ENCODE results near the gene DTX3. TPM values are rescaled to one million over a fixed set of nuclear protein-coding genes. Genes with fewer than 3 reads are reported as not detected.

The DTX3 gene
- total and polyA plus RNA-seq, 4 donors = 1.1 to 3.2 (median 1.4) TPM

DNA sequence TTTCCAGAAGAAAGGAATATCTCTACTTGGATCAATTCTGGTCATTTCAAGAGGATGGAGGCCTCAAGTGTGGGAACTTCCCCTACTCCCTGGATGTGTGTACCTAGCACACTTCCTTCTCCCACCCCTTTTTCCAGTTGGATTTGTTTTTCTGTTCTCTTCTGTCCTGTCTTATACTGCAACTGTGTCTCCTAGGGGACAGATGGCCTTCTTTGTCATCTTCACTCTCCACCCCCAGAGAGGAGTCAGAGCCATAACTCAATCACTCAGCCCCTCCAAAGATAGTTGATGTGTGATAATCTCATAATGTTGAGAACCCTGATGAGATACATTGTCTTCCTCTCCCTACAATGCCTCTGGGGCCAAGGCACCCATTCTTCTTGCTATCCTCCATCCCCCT is 2.1 kb upstream of the DTX3 start (continued):
- TF ChIP-seq, protein P1, sequence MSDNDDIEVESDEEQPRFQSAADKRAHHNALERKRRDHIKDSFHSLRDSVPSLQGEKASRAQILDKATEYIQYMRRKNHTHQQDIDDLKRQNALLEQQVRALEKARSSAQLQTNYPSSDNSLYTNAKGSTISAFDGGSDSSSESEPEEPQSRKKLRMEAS (IDR thresholded peaks at IDR 0.05) = no peak

DNA sequence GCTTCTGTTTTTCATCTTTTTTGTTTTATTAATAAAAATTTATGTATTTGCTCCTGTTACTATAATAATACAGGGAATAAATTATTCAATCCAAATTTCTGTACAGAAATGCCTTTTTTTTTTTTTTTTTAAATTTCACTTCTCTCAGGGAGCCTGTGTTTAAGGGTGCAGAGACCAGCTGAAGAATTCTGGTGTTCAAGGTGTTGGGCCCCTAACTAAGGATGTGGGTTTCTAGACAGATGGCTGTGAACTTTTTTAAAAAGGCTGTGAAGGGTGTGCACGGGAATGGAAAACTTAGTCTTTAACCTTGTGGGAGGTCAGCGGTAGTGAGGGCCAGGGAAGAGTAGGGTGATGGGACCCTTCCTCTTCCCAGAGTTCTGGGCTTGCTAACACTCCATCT is 1.3 kb upstream of the DTX3 start:
- H3K9me3 ChIP-seq (ENCODE audit: control insufficient read depth in 4 of 4, low read length in 3 of 4) = no peaks in the 10 kb centered on the region
- no peak overlapping the region for H3K4me3 ChIP-seq (ENCODE audit: low read depth in 1 of 3, low read length in 3 of 3)
- TF ChIP-seq YY1 (IDR thresholded peaks at IDR 0.05) = no peak
- TF ChIP-seq JUND (IDR thresholded peaks at IDR 0.05) = no peak
- TF ChIP-seq GABPA (IDR thresholded peaks at IDR 0.05 in 1 of 2, conservative IDR thresholded peaks at IDR 0.05 in 1 of 2) = no peak
- TF ChIP-seq SP1 (IDR thresholded peaks at IDR 0.05) = no peak
- no peak for TF ChIP-seq TAF1 (conservative IDR thresholded peaks at IDR 0.05)
- no peak for TF ChIP-seq FOXA1 (IDR thresholded peaks at IDR 0.05)
- TF ChIP-seq, protein P2, sequence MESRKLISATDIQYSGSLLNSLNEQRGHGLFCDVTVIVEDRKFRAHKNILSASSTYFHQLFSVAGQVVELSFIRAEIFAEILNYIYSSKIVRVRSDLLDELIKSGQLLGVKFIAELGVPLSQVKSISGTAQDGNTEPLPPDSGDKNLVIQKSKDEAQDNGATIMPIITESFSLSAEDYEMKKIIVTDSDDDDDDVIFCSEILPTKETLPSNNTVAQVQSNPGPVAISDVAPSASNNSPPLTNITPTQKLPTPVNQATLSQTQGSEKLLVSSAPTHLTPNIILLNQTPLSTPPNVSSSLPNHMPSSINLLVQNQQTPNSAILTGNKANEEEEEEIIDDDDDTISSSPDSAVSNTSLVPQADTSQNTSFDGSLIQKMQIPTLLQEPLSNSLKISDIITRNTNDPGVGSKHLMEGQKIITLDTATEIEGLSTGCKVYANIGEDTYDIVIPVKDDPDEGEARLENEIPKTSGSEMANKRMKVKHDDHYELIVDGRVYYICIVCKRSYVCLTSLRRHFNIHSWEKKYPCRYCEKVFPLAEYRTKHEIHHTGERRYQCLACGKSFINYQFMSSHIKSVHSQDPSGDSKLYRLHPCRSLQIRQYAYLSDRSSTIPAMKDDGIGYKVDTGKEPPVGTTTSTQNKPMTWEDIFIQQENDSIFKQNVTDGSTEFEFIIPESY (IDR thresholded peaks at IDR 0.05) = no peak
- TF ChIP-seq, protein P3, sequence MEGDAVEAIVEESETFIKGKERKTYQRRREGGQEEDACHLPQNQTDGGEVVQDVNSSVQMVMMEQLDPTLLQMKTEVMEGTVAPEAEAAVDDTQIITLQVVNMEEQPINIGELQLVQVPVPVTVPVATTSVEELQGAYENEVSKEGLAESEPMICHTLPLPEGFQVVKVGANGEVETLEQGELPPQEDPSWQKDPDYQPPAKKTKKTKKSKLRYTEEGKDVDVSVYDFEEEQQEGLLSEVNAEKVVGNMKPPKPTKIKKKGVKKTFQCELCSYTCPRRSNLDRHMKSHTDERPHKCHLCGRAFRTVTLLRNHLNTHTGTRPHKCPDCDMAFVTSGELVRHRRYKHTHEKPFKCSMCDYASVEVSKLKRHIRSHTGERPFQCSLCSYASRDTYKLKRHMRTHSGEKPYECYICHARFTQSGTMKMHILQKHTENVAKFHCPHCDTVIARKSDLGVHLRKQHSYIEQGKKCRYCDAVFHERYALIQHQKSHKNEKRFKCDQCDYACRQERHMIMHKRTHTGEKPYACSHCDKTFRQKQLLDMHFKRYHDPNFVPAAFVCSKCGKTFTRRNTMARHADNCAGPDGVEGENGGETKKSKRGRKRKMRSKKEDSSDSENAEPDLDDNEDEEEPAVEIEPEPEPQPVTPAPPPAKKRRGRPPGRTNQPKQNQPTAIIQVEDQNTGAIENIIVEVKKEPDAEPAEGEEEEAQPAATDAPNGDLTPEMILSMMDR (IDR thresholded peaks at IDR 0.05; ENCODE audit: low read depth, low read length, missing input control) = no peak
- no peak for TF ChIP-seq EGR1 (IDR thresholded peaks at IDR 0.05; ENCODE audit: low read depth in 2 of 2)
- TF ChIP-seq, protein P4, sequence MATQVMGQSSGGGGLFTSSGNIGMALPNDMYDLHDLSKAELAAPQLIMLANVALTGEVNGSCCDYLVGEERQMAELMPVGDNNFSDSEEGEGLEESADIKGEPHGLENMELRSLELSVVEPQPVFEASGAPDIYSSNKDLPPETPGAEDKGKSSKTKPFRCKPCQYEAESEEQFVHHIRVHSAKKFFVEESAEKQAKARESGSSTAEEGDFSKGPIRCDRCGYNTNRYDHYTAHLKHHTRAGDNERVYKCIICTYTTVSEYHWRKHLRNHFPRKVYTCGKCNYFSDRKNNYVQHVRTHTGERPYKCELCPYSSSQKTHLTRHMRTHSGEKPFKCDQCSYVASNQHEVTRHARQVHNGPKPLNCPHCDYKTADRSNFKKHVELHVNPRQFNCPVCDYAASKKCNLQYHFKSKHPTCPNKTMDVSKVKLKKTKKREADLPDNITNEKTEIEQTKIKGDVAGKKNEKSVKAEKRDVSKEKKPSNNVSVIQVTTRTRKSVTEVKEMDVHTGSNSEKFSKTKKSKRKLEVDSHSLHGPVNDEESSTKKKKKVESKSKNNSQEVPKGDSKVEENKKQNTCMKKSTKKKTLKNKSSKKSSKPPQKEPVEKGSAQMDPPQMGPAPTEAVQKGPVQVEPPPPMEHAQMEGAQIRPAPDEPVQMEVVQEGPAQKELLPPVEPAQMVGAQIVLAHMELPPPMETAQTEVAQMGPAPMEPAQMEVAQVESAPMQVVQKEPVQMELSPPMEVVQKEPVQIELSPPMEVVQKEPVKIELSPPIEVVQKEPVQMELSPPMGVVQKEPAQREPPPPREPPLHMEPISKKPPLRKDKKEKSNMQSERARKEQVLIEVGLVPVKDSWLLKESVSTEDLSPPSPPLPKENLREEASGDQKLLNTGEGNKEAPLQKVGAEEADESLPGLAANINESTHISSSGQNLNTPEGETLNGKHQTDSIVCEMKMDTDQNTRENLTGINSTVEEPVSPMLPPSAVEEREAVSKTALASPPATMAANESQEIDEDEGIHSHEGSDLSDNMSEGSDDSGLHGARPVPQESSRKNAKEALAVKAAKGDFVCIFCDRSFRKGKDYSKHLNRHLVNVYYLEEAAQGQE (IDR thresholded peaks at IDR 0.05) = no peak
- TF ChIP-seq HNF4G (IDR thresholded peaks at IDR 0.05) = no peak
- H3K4me1 ChIP-seq (ENCODE audit: control insufficient read depth in 4 of 4, insufficient read depth in 4 of 4, low read length in 3 of 4) = no peaks in the 10 kb centered on the region
- WGBS = 72% methylated on average over 2 of the region's 2 CpGs
- DNase-seq (ENCODE audit: low spot score) = no peak
- H3K27ac ChIP-seq (ENCODE audit: low read depth in 1 of 2, low read length in 2 of 2) = no peak overlapping the region
- H3K27me3 ChIP-seq (ENCODE audit: control insufficient read depth in 4 of 4, insufficient read depth in 4 of 4, low read length in 3 of 4) = peaks cover 0 to 6% (median 2%) of the 10 kb centered on the region in 4 donors
- peaks cover 2 to 37% (median 13%) of the 10 kb centered on the region in 4 donors for H3K36me3 ChIP-seq (ENCODE audit: control insufficient read depth in 4 of 4, insufficient read depth in 3 of 4, low read depth in 1 of 4, low read length in 3 of 4)
- no peak overlapping the region for H3K9ac ChIP-seq (ENCODE audit: low read depth in 1 of 2, low read length in 2 of 2)

DNA sequence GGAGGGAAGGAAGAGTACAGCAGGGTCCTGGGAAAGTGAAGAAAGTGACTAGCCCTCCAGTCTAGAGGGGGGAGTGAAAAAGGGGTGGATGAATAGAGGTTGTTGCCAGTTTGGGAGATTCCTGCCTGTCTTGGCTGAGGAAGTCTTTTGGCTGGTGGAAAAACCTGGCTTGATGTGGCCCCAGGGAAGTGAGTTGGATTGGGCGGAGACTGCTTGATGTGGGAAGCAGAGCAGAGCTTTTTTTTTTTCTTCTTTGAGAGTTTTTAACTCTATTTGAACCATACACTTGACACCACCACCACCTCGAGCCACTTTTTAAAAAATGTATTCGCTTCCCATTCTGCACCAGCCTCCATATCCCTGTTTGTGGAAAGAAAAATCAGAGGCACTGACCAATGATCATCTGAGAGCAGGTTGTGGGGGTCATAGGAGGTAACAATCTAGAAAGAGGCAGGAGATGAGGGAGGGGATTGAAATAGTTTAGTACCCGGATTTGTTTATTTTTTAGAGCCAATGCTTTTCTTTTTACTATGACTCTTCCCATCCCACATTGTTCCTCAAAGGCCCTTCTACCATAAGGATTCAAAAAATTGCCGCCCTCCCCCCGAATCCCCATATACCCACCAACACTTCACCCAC is 690 bp upstream of the DTX3 start:
- Histone ChIP-seq H3K9me3 (ENCODE audit: control insufficient read depth in 4 of 4, low read length in 3 of 4) (no peaks in the 10 kb centered on the region), H3K4me1 (ENCODE audit: control insufficient read depth in 4 of 4, insufficient read depth in 4 of 4, low read length in 3 of 4) (no peaks in the 10 kb centered on the region), H3K9ac (ENCODE audit: low read depth in 1 of 2, low read length in 2 of 2) (no peak overlapping the region), H3K4me3 (ENCODE audit: low read depth in 1 of 3, low read length in 3 of 3) (peak overlapping the region in 1 of 3 donors; percentile 50), H3K36me3 (ENCODE audit: control insufficient read depth in 4 of 4, insufficient read depth in 3 of 4, low read depth in 1 of 4, low read length in 3 of 4) (peaks cover 2 to 36% (median 12%) of the 10 kb centered on the region in 4 donors), H3K27ac (ENCODE audit: low read depth in 1 of 2, low read length in 2 of 2) (peak overlapping the region; percentile 17 to 50), H3K27me3 (ENCODE audit: control insufficient read depth in 4 of 4, insufficient read depth in 4 of 4, low read length in 3 of 4) (peaks cover 0 to 6% (median 2%) of the 10 kb centered on the region in 4 donors)
- DNase-seq (ENCODE audit: low spot score) = no peak
- 45% methylated on average over 6 of the region's 6 CpGs for WGBS
- TF ChIP-seq FOXA1 (IDR thresholded peaks at IDR 0.05) (no peak), FOXA2 (IDR thresholded peaks at IDR 0.05) (no peak), YY1 (IDR thresholded peaks at IDR 0.05) (no peak), NR2F2 (IDR thresholded peaks at IDR 0.05) (no peak)
- TF ChIP-seq, protein P2 (IDR thresholded peaks at IDR 0.05) = no peak
- TF ChIP-seq, protein P5, sequence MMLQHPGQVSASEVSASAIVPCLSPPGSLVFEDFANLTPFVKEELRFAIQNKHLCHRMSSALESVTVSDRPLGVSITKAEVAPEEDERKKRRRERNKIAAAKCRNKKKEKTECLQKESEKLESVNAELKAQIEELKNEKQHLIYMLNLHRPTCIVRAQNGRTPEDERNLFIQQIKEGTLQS (IDR thresholded peaks at IDR 0.05) = no peak
- TF ChIP-seq, protein P3 (IDR thresholded peaks at IDR 0.05; ENCODE audit: low read depth, low read length, missing input control) = no peak
- TF ChIP-seq, protein P1 (IDR thresholded peaks at IDR 0.05) = no peak
